Stomach (tissue), 9 donors: Measurements from ENCODE around the gene IGDCC3. TPM values are rescaled to one million over a fixed set of nuclear protein-coding genes. Genes with fewer than 3 reads are reported as not detected.
A peak's percentile ranks its signal among the peaks of the same experiment; 100 is the strongest.

ENCODE experiments used
- DNase-seq, 2 donors: peaks; one replicate each; pipeline versions ENCODE4 v3.0.0 to v3.0.0-alpha.2; 2013 to 2019
- H3K27ac ChIP-seq, 5 donors: fragments of 200-600 bp in 4 of 5; sonication (generic) in 4 of 5; one replicate each; pipeline ENCODE4 v1.5.1; 2013 to 2019; ENCODE audit warnings: mild to moderate bottlenecking in 1 of 5, moderate library complexity in 1 of 5
- H3K27me3 ChIP-seq, 3 donors: fragments of 200-600 bp; sonication (generic); one replicate each; pipeline ENCODE4 v1.5.1; 2017 to 2019; ENCODE audit warnings: mixed run types in 1 of 3
- H3K36me3 ChIP-seq, 4 donors: fragments of 200-600 bp; sonication (generic); 1 replicate in 3 of 4; 2 replicates in 1 of 4; pipeline ENCODE4 v1.5.1; 2016 to 2019
- H3K4me1 ChIP-seq, 4 donors: fragments of 200-600 bp; sonication (generic); one replicate each; pipeline ENCODE4 v1.5.1; 2016 to 2019
- H3K4me3 ChIP-seq, 4 donors: fragments of 200-600 bp; sonication (generic) in 3 of 4; one replicate each; pipeline ENCODE4 v1.5.1; 2016 to 2019; ENCODE audit warnings: mild to moderate bottlenecking in 1 of 4
- H3K9me3 ChIP-seq, 4 donors: fragments of 200-600 bp; sonication (generic); one replicate each; pipeline ENCODE4 v1.5.1; 2016 to 2019
- EP300 ChIP-seq: sonication (generic); formaldehyde crosslinking; IDR thresholded peaks from one replicate; pipeline ENCODE4 v1.6.1; 2017; ENCODE audit warnings: antibody characterized with exemption
- POLR2A ChIP-seq, 4 donors: fragments of 450-650 bp; IDR thresholded peaks; one replicate each; pipeline ENCODE4 v1.6.1; 2016; ENCODE audit warnings: antibody characterized with exemption in 4 of 4, control low read depth in 2 of 4, mild to moderate bottlenecking in 1 of 4, moderate library complexity in 1 of 4
- POLR2AphosphoS5 ChIP-seq, 3 donors: sonication (generic); formaldehyde crosslinking; IDR thresholded peaks; one replicate each; pipeline ENCODE4 v1.6.1; 2016; ENCODE audit warnings: antibody characterized with exemption in 3 of 3
- WGBS, 5 donors: extraction: QIAGEN DNeasy Blood & Tissue Kit in 3 of 5; methylation state at CpG; one replicate each; pipeline versions ENCODE4 v1.1.5 to v1.1.7; 2013 to 2018; 5-methylcytosine and 5-hydroxymethylcytosine counted together
- intact Hi-C: fragments of 100-400 bp; cut with DNase I; formaldehyde crosslinking; loops from one replicate; pipeline ENCODE4 v1.15.1; 2023; ENCODE audit warnings: low total_unique reads
- polyA plus RNA-seq, 3 donors: library from polyadenylated mRNA; stranded (reverse); fragments of 200-250 nt; gene quantifications; one replicate each; pipeline ENCODE4 v1.2.3, GENCODE V29; 2013
- total RNA-seq, 5 donors: library from RNA; depleted of rRNA; stranded (reverse); fragments of >200 nt; gene quantifications; one replicate each; pipeline versions ENCODE4 v1.1.0 to v1.2.3, GENCODE V29; 2014 to 2016
- TF ChIP-seq, protein P1 (sequence below), 7 experiments: fragments of 450-650 bp in 4 of 7; fragments of 200-600 bp in 3 of 7; sonication (generic) in 3 of 7; IDR thresholded peaks; one replicate each; pipeline ENCODE4 v1.5.1; 2016 to 2019; ENCODE audit warnings: antibody characterized with exemption in 7 of 7, control low read depth in 2 of 7, mild to moderate bottlenecking in 1 of 7
- donor health status: healthy with polysubstance abuse.
- donor health status: Bipolar disorder and iron deficiency.
- donor health status: healthy.

Gene IGDCC3
- total and polyA plus RNA-seq, 8 donors, result 0.08 to 5.8 (median 0.89) TPM; not detected in 4

DNA sequence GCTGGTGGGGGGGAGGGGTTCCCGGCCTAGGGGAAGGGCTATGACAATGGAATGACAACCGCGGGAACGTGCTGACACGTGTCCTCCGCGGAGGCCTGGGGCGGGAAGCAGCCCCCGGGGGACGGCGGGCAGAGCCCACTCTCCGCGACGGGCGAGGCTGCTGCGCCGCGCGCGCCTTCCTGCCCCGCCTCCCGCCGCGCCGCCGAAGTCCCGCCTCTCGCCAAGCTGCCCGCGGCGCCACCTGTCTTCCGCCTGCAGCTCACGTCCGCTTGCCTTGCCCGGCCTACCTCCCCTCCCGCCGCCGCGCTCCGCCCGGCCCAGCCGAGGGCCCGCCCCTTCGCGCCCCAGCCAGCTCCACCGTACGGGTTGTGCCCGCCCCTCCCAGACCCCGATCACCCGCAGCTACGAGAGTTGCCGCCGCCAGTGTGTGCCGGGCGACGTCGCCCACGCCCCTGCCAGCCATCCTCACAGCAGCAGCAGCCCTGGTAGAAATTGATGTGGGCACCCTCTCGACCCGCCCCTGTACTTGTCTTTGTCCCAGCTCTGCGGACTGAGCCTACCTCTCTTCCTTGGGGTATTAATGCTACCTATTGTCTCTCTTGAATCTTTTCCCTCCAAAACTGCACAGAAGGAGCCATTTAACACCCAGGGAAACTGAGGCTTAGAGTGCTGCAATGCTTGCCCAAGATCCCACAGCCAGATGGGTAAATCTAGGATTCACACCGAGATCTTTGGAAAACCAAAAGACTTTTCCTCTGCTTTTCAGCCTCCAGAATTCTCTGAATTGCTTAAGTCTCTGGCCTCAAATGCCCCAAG, 90.9 kb downstream of the IGDCC3 start, which contains the start of gene PARP16:
Gene PARP16, minus strand, starts transcription at position 180 of the 816 bp plus-strand sequence. CDS start 457 bp downstream, outside the sequence.
- peak; percentile 94 to 98 for DNase-seq
- Histone ChIP-seq H3K27me3 (no peaks in the 10 kb centered on the region), H3K4me1 (peaks cover 9 to 38% (median 26%) of the 10 kb centered on the region in 4 donors), H3K36me3 (peaks cover 0 to 5% (median 0%) of the 10 kb centered on the region in 4 donors), H3K4me3 (peak within 1 kb of the TSS; percentile 71 to 76 (median 73)), H3K27ac (peak within 1 kb of the TSS; percentile 91 to 94 (median 92)), H3K9me3 (no peaks in the 10 kb centered on the region)
- TF ChIP-seq, protein P1, sequence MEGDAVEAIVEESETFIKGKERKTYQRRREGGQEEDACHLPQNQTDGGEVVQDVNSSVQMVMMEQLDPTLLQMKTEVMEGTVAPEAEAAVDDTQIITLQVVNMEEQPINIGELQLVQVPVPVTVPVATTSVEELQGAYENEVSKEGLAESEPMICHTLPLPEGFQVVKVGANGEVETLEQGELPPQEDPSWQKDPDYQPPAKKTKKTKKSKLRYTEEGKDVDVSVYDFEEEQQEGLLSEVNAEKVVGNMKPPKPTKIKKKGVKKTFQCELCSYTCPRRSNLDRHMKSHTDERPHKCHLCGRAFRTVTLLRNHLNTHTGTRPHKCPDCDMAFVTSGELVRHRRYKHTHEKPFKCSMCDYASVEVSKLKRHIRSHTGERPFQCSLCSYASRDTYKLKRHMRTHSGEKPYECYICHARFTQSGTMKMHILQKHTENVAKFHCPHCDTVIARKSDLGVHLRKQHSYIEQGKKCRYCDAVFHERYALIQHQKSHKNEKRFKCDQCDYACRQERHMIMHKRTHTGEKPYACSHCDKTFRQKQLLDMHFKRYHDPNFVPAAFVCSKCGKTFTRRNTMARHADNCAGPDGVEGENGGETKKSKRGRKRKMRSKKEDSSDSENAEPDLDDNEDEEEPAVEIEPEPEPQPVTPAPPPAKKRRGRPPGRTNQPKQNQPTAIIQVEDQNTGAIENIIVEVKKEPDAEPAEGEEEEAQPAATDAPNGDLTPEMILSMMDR (IDR thresholded peaks at IDR 0.05), result peak in 5 of 7 experiments; percentile 18 to 78 (median 41)
- no peak for TF ChIP-seq EP300
- peak in 1 of 4 donors; percentile 33 for TF ChIP-seq POLR2A (IDR thresholded peaks at IDR 0.05)
- TF ChIP-seq POLR2AphosphoS5 (IDR thresholded peaks at IDR 0.05), result peak; percentile 40 to 86 (median 83)
- WGBS, 5 donors, result 2 to 11% (median 2%) methylated on average over 9 to 62 of the region's 62 CpGs
- intact Hi-C loops, result no loop called here

DNA sequence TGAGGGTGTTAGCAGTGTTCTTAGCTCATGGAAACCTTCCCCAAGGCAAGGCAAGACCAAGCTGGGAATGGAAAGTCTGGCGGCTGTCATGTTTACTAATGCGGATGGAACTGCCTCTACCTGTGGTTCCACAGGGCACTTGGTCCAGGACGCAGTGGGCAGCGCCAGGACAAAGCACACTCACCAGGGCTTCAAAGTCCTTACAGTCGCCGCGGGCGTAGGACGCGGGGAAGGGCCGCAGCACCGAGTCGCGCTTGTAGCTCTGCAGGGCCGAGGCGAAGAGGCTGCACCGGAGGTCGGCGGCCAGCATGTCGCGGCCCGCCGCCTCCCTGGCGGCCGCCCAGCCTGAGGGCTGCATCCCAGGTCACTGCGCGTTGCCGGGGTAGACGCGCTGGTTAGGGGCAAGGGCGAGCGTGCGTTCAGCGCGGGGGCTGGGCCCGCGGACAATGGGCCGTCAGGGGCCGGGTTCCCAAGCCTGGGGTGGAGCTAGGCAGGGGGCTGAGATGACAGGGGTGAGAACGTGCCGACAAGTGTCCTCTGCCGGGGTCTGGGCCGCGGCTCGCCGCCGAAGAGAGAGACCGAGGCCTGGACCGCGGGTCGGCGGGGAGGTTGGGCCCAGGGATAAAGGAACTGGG, 91.6 kb downstream of the IGDCC3 start:
- no peak for TF ChIP-seq POLR2A (IDR thresholded peaks at IDR 0.05)
- peak in 2 of 3 donors; percentile 3 to 17 for TF ChIP-seq POLR2AphosphoS5 (IDR thresholded peaks at IDR 0.05)
- TF ChIP-seq, protein P1 (IDR thresholded peaks at IDR 0.05), result no peak
- TF ChIP-seq EP300, result no peak
- Histone ChIP-seq H3K27ac (peak overlapping the region; percentile 91 to 94 (median 92)), H3K36me3 (peaks cover 0 to 5% (median 0%) of the 10 kb centered on the region in 4 donors), H3K27me3 (no peaks in the 10 kb centered on the region), H3K4me1 (peaks cover 9 to 38% (median 26%) of the 10 kb centered on the region in 4 donors), H3K4me3 (peak overlapping the region; percentile 71 to 76 (median 73)), H3K9me3 (no peaks in the 10 kb centered on the region)
- intact Hi-C loops, result no loop called here
- 0 to 2% (median 1%) methylated on average over 12 to 52 of the region's 52 CpGs for WGBS, 5 donors
- DNase-seq, result peak; percentile 51 to 78

DNA sequence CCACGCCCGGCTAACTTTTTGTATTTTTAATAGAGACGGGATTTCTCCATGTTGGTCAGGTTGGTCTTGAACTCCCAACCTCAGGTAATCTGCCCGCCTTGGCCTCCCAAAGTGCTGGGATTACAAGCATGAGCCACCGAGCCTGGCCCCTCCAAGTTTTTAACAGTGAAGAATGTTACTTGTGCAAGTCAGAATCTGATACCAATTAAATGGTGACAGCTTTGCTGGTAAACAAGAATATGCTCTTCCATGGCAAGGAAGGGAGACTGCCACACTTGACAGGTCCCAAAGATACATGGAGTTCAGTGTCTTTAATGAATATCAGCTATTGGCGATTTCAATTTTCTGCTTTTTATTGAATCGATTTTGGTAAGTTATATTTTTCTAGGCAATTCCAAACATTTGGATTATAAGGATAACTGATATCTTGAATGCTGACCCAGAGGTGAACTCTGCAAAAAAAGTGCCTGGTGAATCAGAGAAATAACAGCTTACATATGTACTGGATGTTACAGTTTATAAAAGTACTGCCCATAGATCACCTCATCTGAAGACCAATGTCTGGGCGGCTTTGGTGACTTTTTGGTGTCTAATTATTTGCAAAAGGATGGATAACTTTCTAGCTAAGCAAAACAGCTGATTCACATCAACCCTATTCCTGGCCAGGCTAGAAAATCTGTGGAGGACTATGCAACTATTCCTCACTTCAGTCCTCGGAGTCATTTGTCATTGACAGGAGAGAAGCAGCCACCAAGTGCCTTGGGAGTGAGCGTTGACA, 92.3 kb downstream of the IGDCC3 start:
- H3K4me1 ChIP-seq, result peaks cover 9 to 38% (median 26%) of the 10 kb centered on the region in 4 donors
- WGBS, 5 donors, result 68 to 72% (median 70%) methylated on average over 10 of the region's 10 CpGs
- intact Hi-C loops, result no loop called here
- DNase-seq, result no peak
- H3K9me3 ChIP-seq, result no peaks in the 10 kb centered on the region
- no peaks in the 10 kb centered on the region for H3K27me3 ChIP-seq
- peaks cover 0 to 5% (median 0%) of the 10 kb centered on the region in 4 donors for H3K36me3 ChIP-seq
- TF ChIP-seq POLR2A (IDR thresholded peaks at IDR 0.05) (no peak), EP300 (no peak), POLR2AphosphoS5 (IDR thresholded peaks at IDR 0.05) (no peak)
- TF ChIP-seq, protein P1 (IDR thresholded peaks at IDR 0.05), result no peak
- peak overlapping the region; percentile 91 to 94 (median 92) for H3K27ac ChIP-seq
- peak overlapping the region; percentile 71 to 76 (median 73) for H3K4me3 ChIP-seq

DNA sequence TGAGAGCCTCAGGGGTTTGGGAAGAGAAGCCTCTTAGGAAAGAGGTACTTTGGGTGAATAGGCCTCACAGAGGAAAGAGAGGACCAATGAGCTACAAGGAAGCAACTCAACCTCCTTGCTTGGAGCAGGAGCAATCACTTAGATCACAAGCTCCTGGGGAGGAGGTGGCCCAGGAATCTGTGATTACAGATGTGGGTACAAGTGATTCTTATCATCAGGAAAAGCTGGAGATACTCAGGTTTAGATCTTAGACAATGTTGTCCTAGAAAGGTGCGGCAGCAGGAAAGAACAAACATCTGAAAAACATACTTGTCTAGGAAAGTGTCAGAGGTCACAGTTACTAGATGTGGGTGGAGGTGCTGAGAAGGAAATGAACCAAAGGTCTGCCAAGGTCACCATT, 99.3 kb downstream of the IGDCC3 start:
- Histone ChIP-seq H3K4me1 (peaks cover 0 to 35% (median 13%) of the 10 kb centered on the region in 4 donors), H3K36me3 (peaks cover 0 to 16% (median 2%) of the 10 kb centered on the region in 4 donors), H3K4me3 (no peak overlapping the region), H3K27ac (peak overlapping the region in 2 of 5 donors; percentile 7 to 26), H3K9me3 (no peaks in the 10 kb centered on the region), H3K27me3 (no peaks in the 10 kb centered on the region)
- intact Hi-C loops, result no loop called here
- DNase-seq, result no peak
- WGBS, 5 donors, result 34 to 69% (median 39%) methylated on average over 1 of the region's 1 CpG
- TF ChIP-seq POLR2AphosphoS5 (IDR thresholded peaks at IDR 0.05), result no peak
- no peak for TF ChIP-seq EP300
- TF ChIP-seq, protein P1 (IDR thresholded peaks at IDR 0.05), result no peak
- TF ChIP-seq POLR2A (IDR thresholded peaks at IDR 0.05), result no peak
